Stimulated activated CD4-positive, alpha-beta T cell treated with anti-CD3 and anti-CD28 coated beads, Interleukin-1b, Interleukin-23, amount 100 ng/mL, for 1 hour (primary cell): Measurements from ENCODE around the gene MED8.
"Not testable (repeated sequence)": the region's sequence is repeated elsewhere in the genome, so short reads cannot be mapped to it uniquely, and the experiment has no call there.

ENCODE experiments used
- DNase-seq, 2 donors: peaks; one replicate each; pipeline ENCODE4 v3.0.0-alpha.2; 2020; ENCODE audit warnings: low read depth in 2 of 2

MED8 gene

GRCh38 chr1:43421976-43422750 is 32.6 kb upstream of the MED8 start:
- no peak for DNase-seq

- no peak for DNase-seq
These were observed 31.8 kb upstream of the MED8 start for GRCh38 chr1:43421396-43421795.

GRCh38 chr1:43420874-43421273 is 31.3 kb upstream of the MED8 start:
- DNase-seq, result no peak

GRCh38 chr1:43419627-43420425 is 30.2 kb upstream of the MED8 start:
- no peak for DNase-seq

GRCh38 chr1:43418858-43419257 is 29.3 kb upstream of the MED8 start:
- DNase-seq, result no peak

GRCh38 chr1:43415901-43416300 is 26.3 kb upstream of the MED8 start:
- DNase-seq, result no peak

- DNase-seq, result peak; percentile 40 to 45
These were observed 25.1 kb upstream of the MED8 start for GRCh38 chr1:43414634-43415223.

GRCh38 chr1:43413426-43413825 is 23.8 kb upstream of the MED8 start:
- DNase-seq, result not testable (repeated sequence)

GRCh38 chr1:43410571-43410970 is 21.0 kb upstream of the MED8 start:
- no peak for DNase-seq

GRCh38 chr1:43405876-43406234 is 16.3 kb upstream of the MED8 start:
- DNase-seq, result no peak

GRCh38 chr1:43405219-43405875 is 15.7 kb upstream of the MED8 start:
- no peak for DNase-seq

GRCh38 chr1:43404353-43404752 is 14.8 kb upstream of the MED8 start:
- no peak for DNase-seq

- DNase-seq, result no peak
These were observed 12.7 kb upstream of the MED8 start for GRCh38 chr1:43402089-43402865.

GRCh38 chr1:43400441-43400840 is 10.8 kb upstream of the MED8 start:
- DNase-seq, result not testable (repeated sequence)

- DNase-seq, result no peak
These were observed 8.6 kb upstream of the MED8 start for GRCh38 chr1:43398227-43398626.

GRCh38 chr1:43396059-43396458 is 6.5 kb upstream of the MED8 start:
- no peak for DNase-seq

- DNase-seq, result no peak
These were observed 5.9 kb upstream of the MED8 start for GRCh38 chr1:43395523-43395922.

GRCh38 chr1:43392702-43393101 is 3.1 kb upstream of the MED8 start:
- DNase-seq, result no peak

- no peak for DNase-seq
These were observed 987 bp downstream of the MED8 start for GRCh38 chr1:43388613-43389012.

- no peak for DNase-seq
These were observed 1.5 kb downstream of the MED8 start for GRCh38 chr1:43387976-43388599.

GRCh38 chr1:43386676-43387075 is 2.9 kb downstream of the MED8 start:
- DNase-seq, result no peak
